ENCODE results near the gene CYTL1. TPM values are rescaled to one million over a fixed set of nuclear protein-coding genes. Genes with fewer than 3 reads are reported as not detected.
"Not testable (repeated sequence)": the region's sequence is repeated elsewhere in the genome, so short reads cannot be mapped to it uniquely, and the experiment has no call there.

CYTL1 gene
- total RNA-seq, 2 donors from 2014 or later = 3.1 TPM; not detected in 1

GRCh38 chr4:5009796-5010195 lies 9.5 kb downstream of the CYTL1 start:
- ATAC-seq = no peak
- Histone ChIP-seq H3K9me3 (no peaks in the 10 kb centered on the region), H3K4me3 (no peak overlapping the region), H3K27me3 (no peaks in the 10 kb centered on the region), H3K4me1 (no peaks in the 10 kb centered on the region), H3K36me3 (replicated peaks in 1 of 2; ENCODE audit: insufficient read depth in 1 of 2, low read depth in 2 of 2) (no peaks in the 10 kb centered on the region), H3K27ac (no peak overlapping the region)
- WGBS, 2 donors = 79 to 83% methylated on average over 3 of the region's 3 CpGs
- no peak for TF ChIP-seq CTCF (IDR thresholded peaks at IDR 0.05)
- TF ChIP-seq POLR2A (IDR thresholded peaks at IDR 0.05) = no peak
- intact Hi-C loops (cut with DNase I) = no loop called here
- no peak for DNase-seq

GRCh38 chr4:5006932-5007331 lies 12.3 kb downstream of the CYTL1 start:
- H3K4me1 ChIP-seq; H3K27ac ChIP-seq; H3K9me3 ChIP-seq; H3K4me3 ChIP-seq; H3K27me3 ChIP-seq; intact Hi-C loops (cut with DNase I); DNase-seq; H3K36me3 ChIP-seq (replicated peaks in 1 of 2; ENCODE audit: insufficient read depth in 1 of 2, low read depth in 2 of 2); ATAC-seq: not testable (repeated sequence)
- WGBS, 2 donors = 64 to 73% methylated on average over 11 of the region's 11 CpGs

- ATAC-seq (no peak), DNase-seq (no peak)
- H3K9me3 ChIP-seq = no peaks in the 10 kb centered on the region
- H3K4me3 ChIP-seq = no peak overlapping the region
- H3K27me3 ChIP-seq = peaks cover 0 to 7% of the 10 kb centered on the region in 2 donors
- TF ChIP-seq POLR2A (IDR thresholded peaks at IDR 0.05) (no peak), CTCF (IDR thresholded peaks at IDR 0.05) (no peak)
- intact Hi-C loops (cut with DNase I) = no loop called here
- H3K36me3 ChIP-seq (replicated peaks in 1 of 2; ENCODE audit: insufficient read depth in 1 of 2, low read depth in 2 of 2) = no peaks in the 10 kb centered on the region
- no peak overlapping the region for H3K27ac ChIP-seq
- WGBS, 2 donors = 73 to 80% methylated on average over 4 to 8 of the region's 8 CpGs
- H3K4me1 ChIP-seq = no peaks in the 10 kb centered on the region
These were observed 14.8 kb downstream of the CYTL1 start for GRCh38 chr4:5004496-5004895.

- Histone ChIP-seq H3K27ac (no peak overlapping the region), H3K36me3 (replicated peaks in 1 of 2; ENCODE audit: insufficient read depth in 1 of 2, low read depth in 2 of 2) (no peaks in the 10 kb centered on the region), H3K4me3 (no peak overlapping the region), H3K27me3 (peaks cover 0 to 7% of the 10 kb centered on the region in 2 donors), H3K9me3 (no peaks in the 10 kb centered on the region), H3K4me1 (no peaks in the 10 kb centered on the region)
- no peak for ATAC-seq
- intact Hi-C loops (cut with DNase I) = no loop called here
- TF ChIP-seq CTCF (IDR thresholded peaks at IDR 0.05) (no peak), POLR2A (IDR thresholded peaks at IDR 0.05) (no peak)
- 49 to 71% methylated on average over 3 of the region's 3 CpGs for WGBS, 2 donors
- DNase-seq = no peak
These were observed 15.3 kb downstream of the CYTL1 start for GRCh38 chr4:5003918-5004317.

- Histone ChIP-seq H3K27me3 (peaks cover 0 to 7% of the 10 kb centered on the region in 2 donors), H3K27ac (no peak overlapping the region), H3K4me3 (no peak overlapping the region), H3K9me3 (no peaks in the 10 kb centered on the region), H3K4me1 (no peaks in the 10 kb centered on the region), H3K36me3 (replicated peaks in 1 of 2; ENCODE audit: insufficient read depth in 1 of 2, low read depth in 2 of 2) (no peaks in the 10 kb centered on the region)
- DNase-seq (no peak), ATAC-seq (no peak)
- WGBS, 2 donors = 30 to 39% methylated on average over 9 of the region's 9 CpGs
- intact Hi-C loops (cut with DNase I) = no loop called here
- TF ChIP-seq CTCF (IDR thresholded peaks at IDR 0.05) = no peak
- TF ChIP-seq POLR2A (IDR thresholded peaks at IDR 0.05) = no peak
These were observed 15.8 kb downstream of the CYTL1 start for GRCh38 chr4:5003372-5003857.

GRCh38 chr4:5001641-5002040 lies 17.6 kb downstream of the CYTL1 start:
- ATAC-seq; H3K27me3 ChIP-seq; H3K27ac ChIP-seq; H3K4me3 ChIP-seq; H3K4me1 ChIP-seq; H3K36me3 ChIP-seq (replicated peaks in 1 of 2; ENCODE audit: insufficient read depth in 1 of 2, low read depth in 2 of 2); H3K9me3 ChIP-seq; intact Hi-C loops (cut with DNase I); DNase-seq: not testable (repeated sequence)
- 67% methylated on average over 6 of the region's 6 CpGs; no CpG with 5 or more reads in 1 of the 2 donors for WGBS, 2 donors

GRCh38 chr4:4996935-4997334 lies 22.3 kb downstream of the CYTL1 start:
- intact Hi-C loops (cut with DNase I); H3K36me3 ChIP-seq (replicated peaks in 1 of 2; ENCODE audit: insufficient read depth in 1 of 2, low read depth in 2 of 2); H3K9me3 ChIP-seq; DNase-seq; H3K27ac ChIP-seq; H3K27me3 ChIP-seq; H3K4me1 ChIP-seq; H3K4me3 ChIP-seq; ATAC-seq: not testable (repeated sequence)
- 60 to 69% methylated on average over 1 of the region's 1 CpG for WGBS, 2 donors

Measured in body of pancreas (tissue), 4 donors.